Peyer's patch (tissue), 4 donors: ENCODE measurements around the gene SFT2D3. TPM values are rescaled to one million over a fixed set of nuclear protein-coding genes. Genes with fewer than 3 reads are reported as not detected.
A peak's percentile ranks its signal among the peaks of the same experiment; 100 is the strongest.

Experiments
- DNase-seq, 3 donors: peaks; one replicate each; pipeline ENCODE4 v3.0.0-alpha.2; 2017 to 2019
- H3K27ac ChIP-seq, 4 donors: fragments of 200-600 bp; sonication (generic); one replicate each; pipeline ENCODE4 v1.5.1; 2016 to 2019
- H3K27me3 ChIP-seq, 2 donors: fragments of 200-600 bp; sonication (generic); one replicate each; pipeline ENCODE4 v1.5.1; 2019
- H3K36me3 ChIP-seq, 3 donors: fragments of 200-600 bp; sonication (generic); one replicate each; pipeline ENCODE4 v1.5.1; 2016 to 2019
- H3K4me1 ChIP-seq, 4 donors: fragments of 200-600 bp; sonication (generic); one replicate each; pipeline ENCODE4 v1.5.1; 2016 to 2019
- H3K4me3 ChIP-seq, 4 donors: fragments of 200-600 bp; sonication (generic); 1 replicate in 3 of 4; 2 replicates in 1 of 4; pipeline ENCODE4 v1.5.1; 2016 to 2019; ENCODE audit warnings: mild to moderate bottlenecking in 1 of 4
- H3K9me3 ChIP-seq, 4 donors: fragments of 200-600 bp; sonication (generic); one replicate each; pipeline ENCODE4 v1.5.1; 2016 to 2019; ENCODE audit warnings: mild to moderate bottlenecking in 1 of 4
- POLR2A ChIP-seq, 2 donors: fragments of 450-650 bp; IDR thresholded peaks; one replicate each; pipeline ENCODE4 v1.5.1; 2017; ENCODE audit warnings: antibody characterized with exemption in 2 of 2, mild to moderate bottlenecking in 2 of 2, moderate library complexity in 2 of 2
- total RNA-seq, 4 donors: library from RNA; depleted of rRNA; stranded (reverse); fragments of >200 nt; gene quantifications; one replicate each; pipeline ENCODE4 v1.1.0, GENCODE V29; 2016
- TF ChIP-seq, protein P1 (sequence below), 6 experiments: fragments of 450-650 bp in 4 of 6; fragments of 200-600 bp in 2 of 6; sonication (generic) in 1 of 6; IDR thresholded peaks; one replicate each; pipeline ENCODE4 v1.5.1; 2017 to 2019; ENCODE audit warnings: antibody characterized with exemption in 6 of 6, mild to moderate bottlenecking in 3 of 6, moderate library complexity in 1 of 6

Gene SFT2D3
- total RNA-seq, 4 donors from 2014 or later = 5.8 to 12.4 (median 8.8) TPM

DNA sequence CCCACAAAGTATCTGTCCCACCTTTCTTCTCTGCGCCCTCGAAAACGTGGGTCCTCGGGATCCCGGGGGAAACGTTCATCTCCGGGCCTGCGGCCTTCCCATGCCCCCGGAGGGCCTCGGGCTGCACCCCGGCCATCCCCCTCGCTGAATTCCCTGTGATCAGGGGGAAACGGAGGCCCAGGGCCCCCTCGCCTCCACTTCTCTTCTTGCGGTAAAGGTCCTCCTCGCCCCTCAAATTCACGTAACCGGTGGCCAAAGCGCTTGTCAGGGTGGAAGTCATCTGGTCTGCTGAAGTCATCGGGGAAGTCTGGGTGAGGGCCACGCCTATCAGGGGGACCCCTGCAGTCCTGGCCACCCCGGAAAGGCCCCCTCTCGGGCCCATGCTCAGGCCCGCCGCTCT lies 12.3 kb downstream of the SFT2D3 start:
- TF ChIP-seq POLR2A (IDR thresholded peaks at IDR 0.05) = no peak
- TF ChIP-seq, protein P1, sequence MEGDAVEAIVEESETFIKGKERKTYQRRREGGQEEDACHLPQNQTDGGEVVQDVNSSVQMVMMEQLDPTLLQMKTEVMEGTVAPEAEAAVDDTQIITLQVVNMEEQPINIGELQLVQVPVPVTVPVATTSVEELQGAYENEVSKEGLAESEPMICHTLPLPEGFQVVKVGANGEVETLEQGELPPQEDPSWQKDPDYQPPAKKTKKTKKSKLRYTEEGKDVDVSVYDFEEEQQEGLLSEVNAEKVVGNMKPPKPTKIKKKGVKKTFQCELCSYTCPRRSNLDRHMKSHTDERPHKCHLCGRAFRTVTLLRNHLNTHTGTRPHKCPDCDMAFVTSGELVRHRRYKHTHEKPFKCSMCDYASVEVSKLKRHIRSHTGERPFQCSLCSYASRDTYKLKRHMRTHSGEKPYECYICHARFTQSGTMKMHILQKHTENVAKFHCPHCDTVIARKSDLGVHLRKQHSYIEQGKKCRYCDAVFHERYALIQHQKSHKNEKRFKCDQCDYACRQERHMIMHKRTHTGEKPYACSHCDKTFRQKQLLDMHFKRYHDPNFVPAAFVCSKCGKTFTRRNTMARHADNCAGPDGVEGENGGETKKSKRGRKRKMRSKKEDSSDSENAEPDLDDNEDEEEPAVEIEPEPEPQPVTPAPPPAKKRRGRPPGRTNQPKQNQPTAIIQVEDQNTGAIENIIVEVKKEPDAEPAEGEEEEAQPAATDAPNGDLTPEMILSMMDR (IDR thresholded peaks at IDR 0.05) = no peak
- Histone ChIP-seq H3K36me3 (peaks cover 0 to 46% (median 0%) of the 10 kb centered on the region in 3 donors), H3K9me3 (no peaks in the 10 kb centered on the region), H3K27ac (no peak overlapping the region), H3K27me3 (no peaks in the 10 kb centered on the region), H3K4me3 (no peak overlapping the region), H3K4me1 (no peaks in the 10 kb centered on the region)
- DNase-seq = no peak

DNA sequence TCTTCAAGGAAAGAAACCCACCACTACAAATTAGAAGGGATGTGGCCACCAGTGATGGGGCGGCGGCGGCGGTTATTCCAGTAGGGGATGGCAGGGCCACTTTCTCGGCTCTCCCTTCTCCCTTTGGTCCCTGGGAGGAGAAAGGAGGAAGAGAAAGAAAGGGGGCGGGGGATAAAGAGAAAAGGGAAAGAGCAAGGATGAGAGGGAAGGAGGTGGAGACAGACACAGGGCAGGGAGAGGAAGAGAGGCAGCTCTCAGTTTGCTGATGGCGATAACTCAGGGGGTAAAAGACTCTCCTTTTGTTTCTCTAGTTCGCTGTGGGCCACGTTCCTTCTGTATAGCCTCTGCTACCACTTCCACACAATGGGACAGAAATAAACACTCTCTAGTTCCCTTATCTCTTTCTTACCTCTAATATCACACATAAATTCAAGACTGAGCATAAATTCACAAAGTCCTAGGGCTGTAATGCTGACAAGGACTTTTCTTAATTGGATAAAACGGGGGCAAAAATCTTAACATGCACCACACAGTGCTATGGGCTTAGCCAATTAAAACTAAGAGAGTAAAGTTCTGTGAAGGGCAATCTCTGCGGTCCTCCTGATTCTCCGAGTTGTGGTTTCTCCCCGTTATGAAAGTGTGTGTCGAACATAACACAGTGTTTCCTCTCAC lies 14.6 kb downstream of the SFT2D3 start:
- H3K27ac ChIP-seq = no peak overlapping the region
- no peak overlapping the region for H3K4me3 ChIP-seq
- peaks cover 0 to 59% (median 0%) of the 10 kb centered on the region in 3 donors for H3K36me3 ChIP-seq
- H3K27me3 ChIP-seq = no peaks in the 10 kb centered on the region
- no peak for DNase-seq
- H3K4me1 ChIP-seq = no peaks in the 10 kb centered on the region
- TF ChIP-seq POLR2A (IDR thresholded peaks at IDR 0.05) = no peak
- TF ChIP-seq, protein P1 (IDR thresholded peaks at IDR 0.05) = no peak
- no peaks in the 10 kb centered on the region for H3K9me3 ChIP-seq

DNA sequence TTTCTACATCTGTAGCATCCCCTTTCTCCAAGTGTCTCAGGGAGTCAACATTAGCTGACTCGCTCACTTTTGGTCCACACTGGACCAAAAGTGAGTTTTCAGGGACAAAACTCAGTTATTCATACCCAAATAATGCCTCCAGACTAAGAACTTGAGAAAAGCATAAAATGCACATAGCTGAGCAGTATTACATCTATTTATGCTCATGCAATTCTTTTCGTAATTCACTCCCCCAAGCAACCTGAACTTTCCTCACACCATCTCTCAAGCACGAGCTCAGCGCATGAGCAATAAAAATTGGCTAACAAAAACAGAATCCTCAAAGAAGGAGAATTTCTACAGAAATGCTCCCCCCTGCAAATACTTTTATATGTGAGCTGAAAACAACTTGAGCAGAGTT lies 17.0 kb downstream of the SFT2D3 start:
- no peaks in the 10 kb centered on the region for H3K9me3 ChIP-seq
- H3K27me3 ChIP-seq = no peaks in the 10 kb centered on the region
- H3K36me3 ChIP-seq = peaks cover 0 to 77% (median 0%) of the 10 kb centered on the region in 3 donors
- no peak overlapping the region for H3K4me3 ChIP-seq
- no peak for DNase-seq
- H3K27ac ChIP-seq = no peak overlapping the region
- no peaks in the 10 kb centered on the region for H3K4me1 ChIP-seq
- TF ChIP-seq POLR2A (IDR thresholded peaks at IDR 0.05) = no peak
- TF ChIP-seq, protein P1 (IDR thresholded peaks at IDR 0.05) = no peak

DNA sequence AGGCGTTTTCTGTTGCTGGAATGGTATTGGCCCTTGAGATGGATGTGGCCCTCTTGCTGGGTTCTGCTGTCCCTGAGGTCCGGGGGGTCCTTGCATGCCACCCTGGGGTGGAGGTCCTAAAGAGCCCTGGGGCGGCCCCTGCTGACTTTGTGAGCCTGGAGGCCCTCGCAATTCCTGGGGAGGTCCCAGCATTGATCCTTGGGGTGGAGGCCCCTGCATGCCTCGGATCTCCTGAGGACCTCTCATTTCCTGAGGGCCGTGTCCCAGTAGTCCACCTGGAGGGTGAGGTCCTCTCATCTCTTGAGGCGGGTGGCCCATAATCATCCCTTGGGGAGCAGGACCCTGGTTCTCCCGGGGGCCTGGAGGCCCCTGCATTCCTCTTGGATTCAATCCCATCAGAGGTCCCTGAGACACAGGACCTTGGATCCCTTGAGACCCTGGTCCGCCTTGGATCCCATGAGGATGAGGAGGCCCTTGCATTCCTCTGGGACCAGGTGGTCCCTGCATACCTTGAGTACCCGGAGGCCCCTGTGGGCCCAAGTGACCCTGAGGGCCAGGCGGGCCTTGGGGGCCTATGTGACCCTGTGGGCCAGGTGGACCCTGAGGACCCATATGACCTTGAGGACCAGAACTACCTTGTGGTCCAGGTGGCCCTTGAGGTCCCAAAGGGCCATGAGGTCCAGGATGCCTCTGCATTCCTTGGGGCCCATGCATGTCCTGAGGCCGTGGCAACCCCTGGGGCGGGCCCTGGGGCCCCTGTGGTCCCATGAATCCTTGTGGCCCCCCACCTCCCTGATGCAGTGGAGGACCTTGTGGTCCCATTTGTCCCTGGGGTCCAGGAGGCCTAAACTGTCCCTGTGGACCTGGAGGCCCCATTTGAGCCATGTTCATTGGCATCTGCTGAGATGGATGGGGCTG lies 18.3 kb downstream of the SFT2D3 start:
- H3K36me3 ChIP-seq = peaks cover 0 to 73% (median 0%) of the 10 kb centered on the region in 3 donors

DNA sequence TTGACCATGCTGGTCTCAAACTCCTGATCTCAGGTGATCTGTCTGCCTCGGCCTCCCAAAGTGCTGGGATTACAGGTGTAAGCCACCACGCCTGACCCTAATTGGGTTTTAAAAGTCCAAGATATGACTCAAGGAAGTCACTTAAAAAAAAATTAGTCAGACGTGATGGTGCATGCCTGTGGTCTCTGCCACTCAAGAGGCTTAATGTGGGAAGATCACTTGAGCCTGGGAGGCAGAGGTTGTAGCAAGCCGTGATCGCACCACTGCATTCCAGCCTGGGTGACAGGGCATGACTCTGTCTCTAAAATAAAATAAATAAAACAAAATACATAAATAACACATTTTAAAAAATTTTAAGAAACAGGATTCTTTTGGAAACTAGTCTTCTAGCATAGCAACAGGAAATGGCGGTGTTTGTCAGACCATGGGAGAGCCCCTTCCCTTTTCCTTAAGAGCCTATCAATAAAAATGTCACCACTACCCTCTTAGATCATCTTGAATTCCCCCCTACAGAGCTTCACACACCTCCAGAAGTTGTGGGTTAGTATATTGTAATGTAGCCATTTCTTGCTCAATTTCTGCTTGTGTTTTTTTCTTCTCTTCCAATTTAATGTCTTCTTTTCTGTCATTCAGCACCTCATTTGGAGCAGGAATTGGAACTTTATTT lies 20.1 kb downstream of the SFT2D3 start:
- H3K4me3 ChIP-seq = no peak overlapping the region
- TF ChIP-seq, protein P1 (IDR thresholded peaks at IDR 0.05) = no peak
- TF ChIP-seq POLR2A (IDR thresholded peaks at IDR 0.05) = no peak
- peaks cover 0 to 60% (median 0%) of the 10 kb centered on the region in 3 donors for H3K36me3 ChIP-seq
- no peak for DNase-seq
- H3K27me3 ChIP-seq = no peaks in the 10 kb centered on the region
- peak overlapping the region in 1 of 4 donors; percentile 22 for H3K27ac ChIP-seq
- H3K9me3 ChIP-seq = no peaks in the 10 kb centered on the region
- no peaks in the 10 kb centered on the region for H3K4me1 ChIP-seq

More for the DNA sequence above, 18.3 kb downstream of the SFT2D3 start:
- no peak overlapping the region for H3K4me3 ChIP-seq
- H3K27me3 ChIP-seq = no peaks in the 10 kb centered on the region
- no peak overlapping the region for H3K27ac ChIP-seq
- no peaks in the 10 kb centered on the region for H3K4me1 ChIP-seq
- H3K9me3 ChIP-seq = no peaks in the 10 kb centered on the region
- TF ChIP-seq, protein P1 (IDR thresholded peaks at IDR 0.05) = no peak
- TF ChIP-seq POLR2A (IDR thresholded peaks at IDR 0.05) = no peak
- no peak for DNase-seq
